ENCODE measurements around the gene LITAF. TPM values are rescaled to one million over a fixed set of nuclear protein-coding genes. Genes with fewer than 3 reads are reported as not detected.

LITAF gene
- total RNA-seq, 4 donors from 2014 or later, result 32.8 to 193 (median 101) TPM

DNA sequence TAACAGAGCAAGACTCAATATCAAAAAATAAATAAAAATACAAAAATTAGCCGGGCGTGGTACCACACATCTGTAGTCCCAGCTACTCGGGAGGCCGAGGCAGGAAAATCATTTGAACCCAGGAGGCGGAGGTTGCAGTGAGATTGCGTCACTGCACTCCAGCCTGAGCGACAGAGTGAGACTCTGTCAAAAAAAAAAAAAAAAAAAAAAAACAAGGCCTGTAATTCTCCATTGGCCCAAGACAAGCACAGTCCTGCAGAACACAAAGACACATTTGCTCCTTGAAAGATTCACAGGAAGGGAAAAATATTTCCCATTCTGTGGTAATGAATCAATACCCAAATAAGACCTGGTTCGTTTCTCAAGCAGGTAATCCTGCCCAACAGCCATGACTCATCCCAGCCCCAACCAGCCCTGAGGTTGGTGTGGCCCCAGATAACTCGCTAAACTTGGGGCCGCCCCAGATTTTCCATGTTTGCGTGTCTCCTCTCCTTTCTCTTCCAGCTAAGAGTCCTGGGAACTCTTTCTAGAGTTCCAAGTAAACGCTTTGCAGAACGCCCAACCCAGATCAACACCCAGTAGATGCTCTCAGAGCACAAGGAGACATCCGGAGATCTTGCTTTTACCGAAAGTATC is 41.2 kb upstream of the LITAF start:
- H3K27me3 ChIP-seq, result no peaks in the 10 kb centered on the region
- TF ChIP-seq POLR2A (IDR thresholded peaks at IDR 0.05), result no peak
- TF ChIP-seq POLR2AphosphoS5 (IDR thresholded peaks at IDR 0.05), result no peak
- TF ChIP-seq EP300 (IDR thresholded peaks at IDR 0.05; ENCODE audit: low read depth), result no peak
- no peak for TF ChIP-seq CTCF (IDR thresholded peaks at IDR 0.05)
- peaks cover 0 to 20% (median 5%) of the 10 kb centered on the region in 4 donors for H3K4me1 ChIP-seq
- intact Hi-C loops (cut with DNase I; ENCODE audit: low total_unique reads), result no loop called here
- in situ Hi-C loops (cut with MboI; ENCODE audit: low pct_ligation_motif_present in 1 of 4, low pct_unique_long_range_greater_than_20kb in 1 of 4, low sequenced_read_pairs in 3 of 4), result loop anchor here in 1 of 4 donors (25.0 kb wide), 1 partner anchor 216 kb away; no protein-coding TSS in a partner anchor
- WGBS, 2 donors (ENCODE audit: low coverage in 1 of 2), result 71 to 72% methylated on average over 14 to 15 of the region's 15 CpGs
- H3K4me3 ChIP-seq, result no peak overlapping the region
- H3K36me3 ChIP-seq, result no peaks in the 10 kb centered on the region
- H3K27ac ChIP-seq, result peak overlapping the region; percentile 38 to 68 (median 65)
- DNase-seq, result no peak
- H3K9me3 ChIP-seq, result no peaks in the 10 kb centered on the region

DNA sequence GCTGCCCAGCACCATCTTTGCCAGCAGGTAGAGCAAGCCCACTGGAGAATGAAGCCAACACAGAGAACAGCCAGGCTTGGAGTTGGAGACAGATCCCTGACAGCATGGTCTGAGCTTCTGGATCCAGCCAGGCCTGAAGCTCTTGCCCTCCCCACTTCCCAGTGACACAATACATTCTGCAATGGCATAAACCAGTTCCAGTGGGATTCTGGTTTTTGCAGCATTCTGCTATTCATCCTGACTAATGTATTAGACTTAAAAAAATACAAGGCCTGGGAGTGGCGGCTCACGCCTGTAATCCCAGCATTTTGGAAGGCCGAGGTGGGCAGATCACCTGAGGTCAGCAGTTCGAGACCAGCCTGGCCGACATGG is 40.6 kb upstream of the LITAF start:
- WGBS, 2 donors (ENCODE audit: low coverage in 1 of 2), result 95% methylated on average over 5 of the region's 5 CpGs; no CpG with 5 or more reads in 1 of the 2 donors
- H3K4me1 ChIP-seq, result peaks cover 0 to 15% (median 2%) of the 10 kb centered on the region in 4 donors
- H3K27ac ChIP-seq, result peak overlapping the region; percentile 38 to 68 (median 44)
- H3K36me3 ChIP-seq, result no peaks in the 10 kb centered on the region
- no peak for DNase-seq
- no peaks in the 10 kb centered on the region for H3K27me3 ChIP-seq
- H3K9me3 ChIP-seq, result no peaks in the 10 kb centered on the region
- TF ChIP-seq POLR2A (IDR thresholded peaks at IDR 0.05) (no peak), CTCF (IDR thresholded peaks at IDR 0.05) (no peak), EP300 (IDR thresholded peaks at IDR 0.05; ENCODE audit: low read depth) (no peak), POLR2AphosphoS5 (IDR thresholded peaks at IDR 0.05) (no peak)
- in situ Hi-C loops (cut with MboI; ENCODE audit: low pct_ligation_motif_present in 1 of 4, low pct_unique_long_range_greater_than_20kb in 1 of 4, low sequenced_read_pairs in 3 of 4), result loop anchor here in 1 of 4 donors (25.0 kb wide), 1 partner anchor 215 kb away; no protein-coding TSS in a partner anchor
- no peak overlapping the region for H3K4me3 ChIP-seq
- intact Hi-C loops (cut with DNase I; ENCODE audit: low total_unique reads), result no loop called here

DNA sequence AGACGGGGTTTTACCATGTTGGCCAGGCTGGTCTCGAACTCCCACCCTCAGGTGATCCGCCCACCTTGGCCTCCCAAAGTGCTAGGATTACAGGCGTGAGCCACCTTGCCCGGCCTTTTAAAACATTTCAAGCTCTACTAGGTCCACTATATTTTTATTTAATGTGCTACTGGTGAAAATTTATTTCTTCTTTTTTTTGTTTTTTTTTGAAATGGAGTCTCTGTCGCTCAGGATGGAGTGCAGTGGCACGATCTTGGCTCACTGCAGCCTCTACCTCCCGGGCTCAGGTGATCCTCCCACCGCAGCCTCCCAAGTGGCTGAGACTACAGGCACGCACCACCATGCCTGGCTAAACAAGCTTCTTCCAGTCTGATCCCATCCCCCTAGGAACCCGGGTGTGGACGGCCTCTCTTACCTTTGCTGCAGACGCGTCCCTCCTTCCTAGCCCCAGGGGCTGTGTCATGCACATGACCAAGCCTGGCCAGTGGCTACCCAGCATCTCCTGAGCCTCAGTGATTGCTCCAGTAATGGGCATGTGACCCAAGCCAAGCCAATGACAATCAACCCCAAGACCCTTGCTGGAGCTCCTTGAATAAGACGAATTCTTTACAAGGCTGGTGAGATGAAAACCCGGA is 40.1 kb upstream of the LITAF start:
- in situ Hi-C loops (cut with MboI; ENCODE audit: low pct_ligation_motif_present in 1 of 4, low pct_unique_long_range_greater_than_20kb in 1 of 4, low sequenced_read_pairs in 3 of 4), result loop anchor here in 1 of 4 donors (25.0 kb wide), 1 partner anchor 214 kb away; no protein-coding TSS in a partner anchor
- peak overlapping the region in 2 of 4 donors; percentile 38 to 46 for H3K27ac ChIP-seq
- 95 to 96% methylated on average over 7 to 16 of the region's 16 CpGs for WGBS, 2 donors (ENCODE audit: low coverage in 1 of 2)

More for the DNA sequence above, 40.1 kb upstream of the LITAF start:
- Histone ChIP-seq H3K4me3 (no peak overlapping the region), H3K9me3 (no peaks in the 10 kb centered on the region), H3K4me1 (peaks cover 0 to 17% (median 3%) of the 10 kb centered on the region in 4 donors), H3K27me3 (no peaks in the 10 kb centered on the region), H3K36me3 (no peaks in the 10 kb centered on the region)
- DNase-seq, result no peak
- intact Hi-C loops (cut with DNase I; ENCODE audit: low total_unique reads), result no loop called here
- no peak for TF ChIP-seq POLR2AphosphoS5 (IDR thresholded peaks at IDR 0.05)
- TF ChIP-seq CTCF (IDR thresholded peaks at IDR 0.05), result no peak
- no peak for TF ChIP-seq EP300 (IDR thresholded peaks at IDR 0.05; ENCODE audit: low read depth)
- no peak for TF ChIP-seq POLR2A (IDR thresholded peaks at IDR 0.05)
